SK-N-SH treated with all-trans-retinoic acid at 6 μM for 48 hours (cell line): ENCODE measurements around the gene CBL.

Source experiments
- ARNTL ChIP-seq: fragments of 450-650 bp; formaldehyde crosslinking; IDR thresholded peaks from 2 replicates; pipeline ENCODE4 v1.5.0; 2020; ENCODE audit warnings: low read depth, mild to moderate bottlenecking, moderate library complexity, borderline replicate concordance
- CSRNP3 ChIP-seq: fragments of 250-450 bp; sonication (Bioruptor Pico); IDR thresholded peaks from 2 replicates; pipeline ENCODE4 v1.5.1; 2021; ENCODE audit warnings: mild to moderate bottlenecking, moderate library complexity
- PATZ1 ChIP-seq: fragments of 250-450 bp; sonication (Bioruptor Pico); IDR thresholded peaks from 2 replicates; pipeline ENCODE4 v1.8.0; 2020; ENCODE audit warnings: mild to moderate bottlenecking, moderate library complexity, borderline replicate concordance
- ZNF565 ChIP-seq: fragments of 450-650 bp; formaldehyde crosslinking; conservative IDR thresholded peaks from 2 replicates; pipeline ENCODE4 v1.5.0; 2020; ENCODE audit warnings: low read depth, mild to moderate bottlenecking, moderate library complexity
- ZNF70 ChIP-seq: fragments of 450-650 bp; formaldehyde crosslinking; IDR thresholded peaks from 2 replicates; pipeline ENCODE4 v1.5.0; 2020; ENCODE audit warnings: mild to moderate bottlenecking, moderate library complexity
- ZNF8 ChIP-seq: fragments of 450-650 bp; formaldehyde crosslinking; IDR thresholded peaks from 2 replicates; pipeline ENCODE4 v1.5.0; 2020; ENCODE audit warnings: mild to moderate bottlenecking, moderate library complexity

GRCh38 chr11:119236891-119237290 is 30.8 kb downstream of the CBL start:
- no peak for TF ChIP-seq ARNTL (CRISPR knock-in tag)
- no peak for TF ChIP-seq ZNF565 (CRISPR knock-in tag)
- TF ChIP-seq CSRNP3 (CRISPR knock-in tag): no peak
- TF ChIP-seq ZNF8 (CRISPR knock-in tag): no peak
- TF ChIP-seq PATZ1: no peak
- TF ChIP-seq ZNF70 (CRISPR knock-in tag): no peak
